ENCODE results near the gene GAL3ST1.

GRCh38 chr22:30582788-30583545 is 8.5 kb upstream of the GAL3ST1 start:
- no peak for TF ChIP-seq CTCF (conservative IDR thresholded peaks at IDR 0.05; ENCODE audit: low read length)
- TF ChIP-seq EZH2phosphoT487 (IDR thresholded peaks at IDR 0.05; ENCODE audit: borderline replicate concordance): no peak

Data from Loucy (cell line).